Measurements from ENCODE around the gene NT5C3B. TPM values are rescaled to one million over a fixed set of nuclear protein-coding genes. Genes with fewer than 3 reads are reported as not detected.
A peak's percentile ranks its signal among the peaks of the same experiment; 100 is the strongest.

Gene NT5C3B
- total RNA-seq, 1 donor, result 69.8 TPM

- DNase-seq (ENCODE audit: insufficient read length, low spot score, missing footprints), result peak; percentile 83
- H3K4me1 ChIP-seq (ENCODE audit: insufficient read depth, low read length), result peaks cover 26% of the 10 kb centered on the region
- peaks cover 24% of the 10 kb centered on the region for H3K36me3 ChIP-seq (ENCODE audit: insufficient read depth, low read length)
- H3K27ac ChIP-seq (ENCODE audit: low read depth, low read length), result peak overlapping the region; percentile 70
- no peaks in the 10 kb centered on the region for H3K27me3 ChIP-seq (ENCODE audit: insufficient read depth, low read length)
- no peaks in the 10 kb centered on the region for H3K9me3 ChIP-seq (ENCODE audit: low read depth, low read length)
- no peak overlapping the region for H2AFZ ChIP-seq (ENCODE audit: low read length)
- H3K4me3 ChIP-seq (ENCODE audit: insufficient read depth, low read length), result peak overlapping the region; percentile 85
- peaks cover 43% of the 10 kb centered on the region for H4K20me1 ChIP-seq (ENCODE audit: insufficient read depth, low read length)
- peak overlapping the region; percentile 88 for H3K4me2 ChIP-seq (ENCODE audit: insufficient read depth, low read length)
- H3K79me2 ChIP-seq (ENCODE audit: insufficient read depth, low read length), result peaks cover 80% of the 10 kb centered on the region
- no peak for TF ChIP-seq CTCF (IDR thresholded peaks at IDR 0.05; ENCODE audit: extremely low read depth, low read depth, low read length)
Observed at GRCh38 chr17:41814195-41814594, 21.8 kb downstream of the NT5C3B start.

GRCh38 chr17:41813699-41814124 lies 22.3 kb downstream of the NT5C3B start:
- H3K4me3 ChIP-seq (ENCODE audit: insufficient read depth, low read length), result peak overlapping the region; percentile 85
- H3K79me2 ChIP-seq (ENCODE audit: insufficient read depth, low read length), result peaks cover 80% of the 10 kb centered on the region
- peaks cover 21% of the 10 kb centered on the region for H3K36me3 ChIP-seq (ENCODE audit: insufficient read depth, low read length)
- no peaks in the 10 kb centered on the region for H3K27me3 ChIP-seq (ENCODE audit: insufficient read depth, low read length)
- no peak overlapping the region for H2AFZ ChIP-seq (ENCODE audit: low read length)
- peaks cover 48% of the 10 kb centered on the region for H4K20me1 ChIP-seq (ENCODE audit: insufficient read depth, low read length)
- peaks cover 26% of the 10 kb centered on the region for H3K4me1 ChIP-seq (ENCODE audit: insufficient read depth, low read length)
- H3K9me3 ChIP-seq (ENCODE audit: low read depth, low read length), result no peaks in the 10 kb centered on the region
- peak overlapping the region; percentile 70 for H3K27ac ChIP-seq (ENCODE audit: low read depth, low read length)
- TF ChIP-seq CTCF (IDR thresholded peaks at IDR 0.05; ENCODE audit: extremely low read depth, low read depth, low read length), result no peak
- H3K4me2 ChIP-seq (ENCODE audit: insufficient read depth, low read length), result peak overlapping the region; percentile 88
- no peak for DNase-seq (ENCODE audit: insufficient read length, low spot score, missing footprints)

GRCh38 chr17:41813152-41813680 lies 22.8 kb downstream of the NT5C3B start:
- Histone ChIP-seq H4K20me1 (ENCODE audit: insufficient read depth, low read length) (peaks cover 48% of the 10 kb centered on the region), H3K36me3 (ENCODE audit: insufficient read depth, low read length) (peaks cover 21% of the 10 kb centered on the region), H3K4me3 (ENCODE audit: insufficient read depth, low read length) (peak overlapping the region; percentile 85), H3K27ac (ENCODE audit: low read depth, low read length) (peak overlapping the region; percentile 70), H3K79me2 (ENCODE audit: insufficient read depth, low read length) (peaks cover 78% of the 10 kb centered on the region), H3K27me3 (ENCODE audit: insufficient read depth, low read length) (no peaks in the 10 kb centered on the region), H3K4me2 (ENCODE audit: insufficient read depth, low read length) (peak overlapping the region; percentile 88), H2AFZ (ENCODE audit: low read length) (peak overlapping the region; percentile 48), H3K4me1 (ENCODE audit: insufficient read depth, low read length) (peaks cover 26% of the 10 kb centered on the region), H3K9me3 (ENCODE audit: low read depth, low read length) (no peaks in the 10 kb centered on the region)
- DNase-seq (ENCODE audit: insufficient read length, low spot score, missing footprints), result peak; percentile 92
- TF ChIP-seq CTCF (IDR thresholded peaks at IDR 0.05; ENCODE audit: extremely low read depth, low read depth, low read length), result no peak

- H3K36me3 ChIP-seq (ENCODE audit: insufficient read depth, low read length), result peaks cover 21% of the 10 kb centered on the region
- H3K79me2 ChIP-seq (ENCODE audit: insufficient read depth, low read length), result peaks cover 72% of the 10 kb centered on the region
- peak; percentile 99 for DNase-seq (ENCODE audit: insufficient read length, low spot score, missing footprints)
- peaks cover 46% of the 10 kb centered on the region for H4K20me1 ChIP-seq (ENCODE audit: insufficient read depth, low read length)
- no peaks in the 10 kb centered on the region for H3K9me3 ChIP-seq (ENCODE audit: low read depth, low read length)
- H3K4me1 ChIP-seq (ENCODE audit: insufficient read depth, low read length), result peaks cover 26% of the 10 kb centered on the region
- peak within 1 kb of the TSS; percentile 98 for H2AFZ ChIP-seq (ENCODE audit: low read length)
- peak within 1 kb of the TSS; percentile 88 for H3K4me2 ChIP-seq (ENCODE audit: insufficient read depth, low read length)
- H3K4me3 ChIP-seq (ENCODE audit: insufficient read depth, low read length), result peak within 1 kb of the TSS; percentile 85
- peak within 1 kb of the TSS; percentile 70 for H3K27ac ChIP-seq (ENCODE audit: low read depth, low read length)
- TF ChIP-seq CTCF (IDR thresholded peaks at IDR 0.05; ENCODE audit: extremely low read depth, low read depth, low read length), result no peak
- H3K27me3 ChIP-seq (ENCODE audit: insufficient read depth, low read length), result no peaks in the 10 kb centered on the region
Observed at GRCh38 chr17:41812381-41813151, 23.5 kb downstream of the NT5C3B start, which contains the start of gene FKBP10. TSS of gene FKBP10 (plus strand) at chr17:41813004. CDS start at chr17:41813035, 31 bp downstream.
